HEK293 (cell line): ENCODE results near the gene KLHL40.
A peak's percentile ranks its signal among the peaks of the same experiment; 100 is the strongest.

ENCODE experiments used
- CTCF ChIA-PET: fragments of 350-600 bp; formaldehyde crosslinking; extraction: SDS; loops from one replicate; lab custom pipeline; 2021; ENCODE audit warnings: antibody characterized with exemption; lab: Yijun Ruan, JAX
- POLR2A ChIA-PET: fragments of 300-600 bp; formaldehyde crosslinking; extraction: SDS; loops from one replicate; lab custom pipeline; 2020; ENCODE audit warnings: antibody characterized with exemption, inconsistent platforms; lab: Yijun Ruan, JAX
- H3K27ac ChIP-seq: fragments of 200-500 bp; sonication (Bioruptor generic); 2 replicates; pipeline ENCODE4 v1.5.1; 2014; ENCODE audit warnings: low read depth, low read length, control low read depth, inconsistent platforms; ENCODE audit errors: extremely low read depth
- H3K36me3 ChIP-seq, 2 experiments: fragments of 200-500 bp in 1 of 2; sonication (Bioruptor generic) in 1 of 2; 1 replicate in 1 of 2; 2 replicates in 1 of 2; pipeline ENCODE4 v1.5.1; 2014 to 2017; ENCODE audit warnings: inconsistent platforms in 2 of 2, low read length in 2 of 2; ENCODE audit not compliant: control insufficient read depth in 2 of 2, insufficient read depth in 1 of 2
- H3K4me1 ChIP-seq: fragments of 200-500 bp; sonication (Bioruptor generic); 2 replicates; pipeline ENCODE4 v1.5.1; 2014; ENCODE audit warnings: mild to moderate bottlenecking, low read length, inconsistent platforms; ENCODE audit not compliant: control insufficient read depth, insufficient read depth
- H3K4me3 ChIP-seq: 2 replicates; pipeline ENCODE4 v1.5.1; 2011; ENCODE audit warnings: low read depth, mild to moderate bottlenecking, control low read depth, low read length, moderate library complexity
- H3K9me3 ChIP-seq: fragments of 200-500 bp; sonication (Bioruptor generic); 2 replicates; pipeline ENCODE4 v1.5.1; 2014; ENCODE audit warnings: low read depth, low read length, inconsistent platforms; ENCODE audit not compliant: control insufficient read depth, insufficient read depth
- BCL11A ChIP-seq: fragments of 450-650 bp; formaldehyde crosslinking; IDR thresholded peaks from 2 replicates; pipeline ENCODE4 v1.5.1; 2016; ENCODE audit warnings: low read depth, missing biosample characterization, missing genetic modification characterization
- MYNN ChIP-seq: fragments of 450-650 bp; formaldehyde crosslinking; IDR thresholded peaks from 2 replicates; pipeline ENCODE4 v1.5.1; 2016; ENCODE audit warnings: missing biosample characterization, missing genetic modification characterization, borderline replicate concordance
- PRDM2 ChIP-seq: fragments of 450-650 bp; formaldehyde crosslinking; IDR thresholded peaks from 2 replicates; pipeline ENCODE4 v1.5.1; 2016; ENCODE audit warnings: missing biosample characterization, missing genetic modification characterization, borderline replicate concordance
- REPIN1 ChIP-seq: fragments of 450-650 bp; formaldehyde crosslinking; IDR thresholded peaks from 2 replicates; pipeline ENCODE4 v1.5.1; 2017; ENCODE audit warnings: missing biosample characterization, missing genetic modification characterization, low read depth
- SP2 ChIP-seq: fragments of 450-650 bp; formaldehyde crosslinking; IDR thresholded peaks from 2 replicates; pipeline ENCODE4 v1.5.1; 2016; ENCODE audit warnings: missing biosample characterization, missing genetic modification characterization
- SP7 ChIP-seq: fragments of 450-650 bp; formaldehyde crosslinking; IDR thresholded peaks from 2 replicates; pipeline ENCODE4 v1.5.1; 2016; ENCODE audit warnings: missing biosample characterization, missing genetic modification characterization
- ZFP3 ChIP-seq: fragments of 450-650 bp; formaldehyde crosslinking; IDR thresholded peaks from 2 replicates; pipeline ENCODE4 v1.5.1; 2016; ENCODE audit warnings: low read depth, missing biosample characterization, missing genetic modification characterization
- ZIC2 ChIP-seq: fragments of 450-650 bp; formaldehyde crosslinking; IDR thresholded peaks from 2 replicates; pipeline ENCODE4 v1.5.1; 2016; ENCODE audit warnings: missing biosample characterization, missing genetic modification characterization
- ZNF16 ChIP-seq: fragments of 450-650 bp; formaldehyde crosslinking; IDR thresholded peaks from 2 replicates; pipeline ENCODE4 v1.5.1; 2016; ENCODE audit warnings: low read depth, missing biosample characterization, missing genetic modification characterization
- ZNF23 ChIP-seq: fragments of 450-650 bp; formaldehyde crosslinking; IDR thresholded peaks from 2 replicates; pipeline ENCODE4 v1.5.1; 2016; ENCODE audit warnings: missing biosample characterization, missing genetic modification characterization, borderline replicate concordance
- ZNF292 ChIP-seq: fragments of 450-650 bp; formaldehyde crosslinking; IDR thresholded peaks from 2 replicates; pipeline ENCODE4 v1.5.1; 2016; ENCODE audit warnings: low read depth, missing biosample characterization, missing genetic modification characterization, borderline replicate concordance
- ZNF404 ChIP-seq: fragments of 450-650 bp; formaldehyde crosslinking; IDR thresholded peaks from 2 replicates; pipeline ENCODE4 v1.5.1; 2017; ENCODE audit warnings: missing biosample characterization, missing genetic modification characterization
- ZNF48 ChIP-seq: fragments of 450-650 bp; formaldehyde crosslinking; IDR thresholded peaks from 2 replicates; pipeline ENCODE4 v1.5.1; 2016; ENCODE audit warnings: missing biosample characterization, missing genetic modification characterization
- ZNF513 ChIP-seq: fragments of 450-650 bp; IDR thresholded peaks from 2 replicates; pipeline ENCODE4 v1.5.1; 2018; ENCODE audit warnings: missing biosample characterization, missing genetic modification characterization
- ZNF626 ChIP-seq: fragments of 450-650 bp; sonication (Bioruptor Pico); formaldehyde crosslinking; IDR thresholded peaks from 2 replicates; pipeline ENCODE4 v1.5.1; 2018; ENCODE audit warnings: missing biosample characterization, missing genetic modification characterization, inconsistent platforms
- ZNF76 ChIP-seq: fragments of 450-650 bp; formaldehyde crosslinking; IDR thresholded peaks from 2 replicates; pipeline ENCODE4; 2016; ENCODE audit warnings: low read depth, missing biosample characterization, missing genetic modification characterization, borderline replicate concordance

KLHL40 gene

GRCh38 chr3:42655980-42656679, 29.2 kb upstream of the KLHL40 start:
- Histone ChIP-seq H3K4me3 (no peak overlapping the region), H3K4me1 (no peaks in the 10 kb centered on the region), H3K27ac (no peak overlapping the region), H3K36me3 (peaks cover 0 to 35% of the 10 kb centered on the region in 2 experiments; a peak in 1 of 3 replicates), H3K9me3 (no peaks in the 10 kb centered on the region)
- POLR2A ChIA-PET: no interaction called here
- TF ChIP-seq ZNF404 (no peak), SP2 (tag by site-specific recombination) (peak; percentile 43), BCL11A (tag by site-specific recombination) (no peak), ZFP3 (tag by site-specific recombination) (no peak), ZNF48 (tag by site-specific recombination) (no peak), SP7 (tag by site-specific recombination) (no peak), ZIC2 (tag by site-specific recombination) (no peak)
- CTCF ChIA-PET: no interaction called here

DNA sequence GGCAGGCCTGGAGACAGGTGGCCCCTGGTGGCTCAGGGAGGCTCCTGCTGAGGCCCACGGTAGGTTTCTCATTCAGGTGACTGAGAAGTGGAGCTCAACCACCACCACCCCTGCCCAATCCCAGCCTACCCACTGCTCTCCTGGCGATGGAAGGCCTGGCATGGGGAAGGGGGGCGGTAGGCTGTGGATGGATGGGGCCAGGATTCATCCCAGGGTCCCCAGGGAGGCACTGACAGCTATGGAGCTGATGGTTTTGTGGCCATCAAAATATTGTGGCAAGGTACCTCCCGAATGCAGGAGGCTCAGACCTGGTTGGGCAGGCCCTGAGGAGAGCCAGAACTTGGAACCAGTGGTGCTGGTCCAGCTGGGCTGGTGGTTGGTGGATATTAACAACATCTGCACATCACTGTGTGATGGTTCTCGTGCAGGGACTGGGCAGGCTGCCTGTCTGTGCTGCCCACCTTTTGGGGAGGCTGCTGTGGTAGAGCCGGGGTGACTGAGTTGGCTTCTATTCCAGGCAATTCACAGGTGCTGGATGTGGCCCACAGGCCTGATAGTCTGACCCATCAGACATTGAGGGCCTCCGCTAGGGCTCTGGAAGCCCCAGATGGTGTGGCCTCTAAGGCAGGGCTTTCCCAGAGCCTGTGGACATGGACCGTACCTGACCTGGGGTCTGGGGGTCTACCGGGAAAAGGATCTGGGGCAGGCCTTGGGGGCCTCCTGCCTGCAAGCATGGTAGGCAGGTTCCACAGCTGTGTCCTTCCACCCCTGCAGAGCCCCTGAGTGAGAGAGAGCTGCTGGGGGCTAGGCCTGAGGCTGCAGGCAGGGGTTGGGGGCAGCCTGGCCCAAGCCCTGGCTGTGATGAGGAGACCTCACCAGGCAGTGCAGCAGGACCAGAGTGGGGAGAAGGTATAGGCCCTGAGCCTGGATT, 28.4 kb upstream of the KLHL40 start:
- POLR2A ChIA-PET: no interaction called here
- H3K4me3 ChIP-seq: no peak overlapping the region
- no peak for TF ChIP-seq ZNF16 (tag by site-specific recombination)
- no peak for TF ChIP-seq MYNN
- no peak for TF ChIP-seq ZNF23
- TF ChIP-seq ZNF76 (tag by site-specific recombination): no peak
- no peak for TF ChIP-seq REPIN1 (tag by site-specific recombination)
- TF ChIP-seq ZNF292: no peak
- TF ChIP-seq ZNF626 (tag by site-specific recombination): no peak
- no peak for TF ChIP-seq ZNF513
- TF ChIP-seq PRDM2 (tag by site-specific recombination): no peak
- H3K4me1 ChIP-seq: no peaks in the 10 kb centered on the region
- H3K9me3 ChIP-seq: no peaks in the 10 kb centered on the region
- CTCF ChIA-PET: no interaction called here
- H3K36me3 ChIP-seq: peaks cover 0 to 43% of the 10 kb centered on the region in 2 experiments; a peak in 1 of 3 replicates
- H3K27ac ChIP-seq: no peak overlapping the region
